ENCODE measurements around the gene ZFAND2A.

GRCh38 chr7:1120791-1121190 lies 39.2 kb downstream of the ZFAND2A start:
- TF ChIP-seq, protein P1, sequence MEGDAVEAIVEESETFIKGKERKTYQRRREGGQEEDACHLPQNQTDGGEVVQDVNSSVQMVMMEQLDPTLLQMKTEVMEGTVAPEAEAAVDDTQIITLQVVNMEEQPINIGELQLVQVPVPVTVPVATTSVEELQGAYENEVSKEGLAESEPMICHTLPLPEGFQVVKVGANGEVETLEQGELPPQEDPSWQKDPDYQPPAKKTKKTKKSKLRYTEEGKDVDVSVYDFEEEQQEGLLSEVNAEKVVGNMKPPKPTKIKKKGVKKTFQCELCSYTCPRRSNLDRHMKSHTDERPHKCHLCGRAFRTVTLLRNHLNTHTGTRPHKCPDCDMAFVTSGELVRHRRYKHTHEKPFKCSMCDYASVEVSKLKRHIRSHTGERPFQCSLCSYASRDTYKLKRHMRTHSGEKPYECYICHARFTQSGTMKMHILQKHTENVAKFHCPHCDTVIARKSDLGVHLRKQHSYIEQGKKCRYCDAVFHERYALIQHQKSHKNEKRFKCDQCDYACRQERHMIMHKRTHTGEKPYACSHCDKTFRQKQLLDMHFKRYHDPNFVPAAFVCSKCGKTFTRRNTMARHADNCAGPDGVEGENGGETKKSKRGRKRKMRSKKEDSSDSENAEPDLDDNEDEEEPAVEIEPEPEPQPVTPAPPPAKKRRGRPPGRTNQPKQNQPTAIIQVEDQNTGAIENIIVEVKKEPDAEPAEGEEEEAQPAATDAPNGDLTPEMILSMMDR (IDR thresholded peaks at IDR 0.05), result no peak
- no peak for TF ChIP-seq EP300 (IDR thresholded peaks at IDR 0.05)
- TF ChIP-seq EHMT2 (IDR thresholded peaks at IDR 0.05; ENCODE audit: low read depth), result no peak
- TF ChIP-seq CEBPB (IDR thresholded peaks at IDR 0.05), result no peak
- TF ChIP-seq MAFK (IDR thresholded peaks at IDR 0.05; ENCODE audit: partially characterized antibody), result no peak
- TF ChIP-seq, protein P2, sequence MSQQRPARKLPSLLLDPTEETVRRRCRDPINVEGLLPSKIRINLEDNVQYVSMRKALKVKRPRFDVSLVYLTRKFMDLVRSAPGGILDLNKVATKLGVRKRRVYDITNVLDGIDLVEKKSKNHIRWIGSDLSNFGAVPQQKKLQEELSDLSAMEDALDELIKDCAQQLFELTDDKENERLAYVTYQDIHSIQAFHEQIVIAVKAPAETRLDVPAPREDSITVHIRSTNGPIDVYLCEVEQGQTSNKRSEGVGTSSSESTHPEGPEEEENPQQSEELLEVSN (IDR thresholded peaks at IDR 0.05; ENCODE audit: borderline replicate concordance, low read depth), result no peak
